GM10266 (cell line): ENCODE results near the gene AHCYL1.
"Not testable (repeated sequence)": the region's sequence is repeated elsewhere in the genome, so short reads cannot be mapped to it uniquely, and the experiment has no call there.

ENCODE experiments used
- DNase-seq: peaks from one replicate; pipeline ENCODE4 v3.0.0; 2012; ENCODE audit errors: extremely low spot score
- TF ChIP-seq, protein P1 (sequence below): IDR thresholded peaks from 2 replicates; pipeline ENCODE4 v1.5.1; 2012; ENCODE audit warnings: mild to moderate bottlenecking, low read depth; ENCODE audit not compliant: control insufficient read depth, insufficient read depth; ENCODE audit errors: missing control alignments

The AHCYL1 gene

DNA sequence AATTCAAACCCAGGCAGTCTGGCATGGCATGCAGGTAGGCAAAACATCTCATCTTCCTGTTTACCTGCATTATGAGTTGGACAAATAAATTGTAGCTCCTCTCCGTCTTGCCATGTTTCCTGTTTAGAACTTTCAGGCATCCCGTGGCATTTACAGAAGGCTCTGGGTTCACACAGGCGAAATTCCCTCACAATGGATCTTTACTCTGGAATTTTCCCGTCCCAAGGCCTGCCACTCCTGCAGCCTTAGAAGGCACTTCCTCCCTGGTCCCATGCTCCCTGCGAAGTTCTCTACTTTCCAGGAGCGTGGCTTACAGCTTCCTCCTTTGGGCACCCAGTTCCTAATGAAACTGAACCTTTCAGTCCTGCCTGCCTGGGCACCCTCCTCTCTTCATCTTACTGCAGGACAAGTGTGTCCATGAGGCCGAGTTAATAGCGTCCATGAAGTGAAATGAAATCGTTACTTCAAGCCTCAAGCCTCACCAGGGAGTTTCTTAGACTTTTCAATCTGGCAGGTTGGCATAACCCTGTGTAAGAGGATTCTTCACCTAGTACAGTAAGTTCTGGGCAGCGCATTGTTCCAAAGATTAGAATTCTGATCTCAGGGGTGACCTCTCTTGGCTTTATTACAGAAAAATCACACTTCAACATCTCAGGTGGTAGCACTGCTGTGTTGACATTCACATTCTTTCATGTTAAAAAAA, 36.8 kb upstream of the AHCYL1 start:
- TF ChIP-seq, protein P1, sequence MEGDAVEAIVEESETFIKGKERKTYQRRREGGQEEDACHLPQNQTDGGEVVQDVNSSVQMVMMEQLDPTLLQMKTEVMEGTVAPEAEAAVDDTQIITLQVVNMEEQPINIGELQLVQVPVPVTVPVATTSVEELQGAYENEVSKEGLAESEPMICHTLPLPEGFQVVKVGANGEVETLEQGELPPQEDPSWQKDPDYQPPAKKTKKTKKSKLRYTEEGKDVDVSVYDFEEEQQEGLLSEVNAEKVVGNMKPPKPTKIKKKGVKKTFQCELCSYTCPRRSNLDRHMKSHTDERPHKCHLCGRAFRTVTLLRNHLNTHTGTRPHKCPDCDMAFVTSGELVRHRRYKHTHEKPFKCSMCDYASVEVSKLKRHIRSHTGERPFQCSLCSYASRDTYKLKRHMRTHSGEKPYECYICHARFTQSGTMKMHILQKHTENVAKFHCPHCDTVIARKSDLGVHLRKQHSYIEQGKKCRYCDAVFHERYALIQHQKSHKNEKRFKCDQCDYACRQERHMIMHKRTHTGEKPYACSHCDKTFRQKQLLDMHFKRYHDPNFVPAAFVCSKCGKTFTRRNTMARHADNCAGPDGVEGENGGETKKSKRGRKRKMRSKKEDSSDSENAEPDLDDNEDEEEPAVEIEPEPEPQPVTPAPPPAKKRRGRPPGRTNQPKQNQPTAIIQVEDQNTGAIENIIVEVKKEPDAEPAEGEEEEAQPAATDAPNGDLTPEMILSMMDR: no peak
- no peak for DNase-seq

DNA sequence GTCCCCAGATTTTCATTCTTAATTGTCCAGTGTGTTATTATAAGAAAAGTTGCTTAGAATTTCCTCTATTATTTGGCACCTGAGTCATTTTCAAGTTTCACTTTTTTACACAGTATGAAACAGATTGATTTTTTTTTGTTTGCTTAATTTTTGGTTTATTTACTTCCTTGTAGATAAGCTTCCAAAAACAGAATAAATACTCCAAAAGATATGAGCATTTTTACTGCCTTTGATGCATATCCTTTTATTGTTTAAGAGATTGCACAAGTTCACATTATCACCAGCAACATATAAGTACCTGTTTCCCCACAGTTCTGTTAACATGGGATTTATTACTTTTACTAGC, 36.3 kb upstream of the AHCYL1 start:
- TF ChIP-seq, protein P1: no peak
- DNase-seq: no peak

DNA sequence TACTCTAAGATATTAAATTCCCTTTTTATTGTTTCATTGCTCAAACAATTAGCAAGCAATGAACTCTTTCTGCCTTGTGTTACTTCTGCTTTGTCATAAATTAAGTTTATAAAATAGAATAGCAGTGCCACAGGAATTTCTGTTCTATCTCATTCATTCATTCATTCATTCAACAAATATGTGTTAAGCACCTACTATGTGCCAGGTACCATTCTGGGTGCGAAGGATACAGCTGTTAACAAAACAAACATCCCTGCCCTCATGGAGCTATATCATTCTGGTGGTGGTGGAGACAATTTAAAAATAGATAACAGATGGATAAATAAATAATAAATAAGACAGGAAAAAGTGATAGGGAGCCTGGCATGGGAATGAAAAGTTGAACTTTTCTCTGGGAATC, 34.5 kb upstream of the AHCYL1 start:
- TF ChIP-seq, protein P1: no peak

DNA sequence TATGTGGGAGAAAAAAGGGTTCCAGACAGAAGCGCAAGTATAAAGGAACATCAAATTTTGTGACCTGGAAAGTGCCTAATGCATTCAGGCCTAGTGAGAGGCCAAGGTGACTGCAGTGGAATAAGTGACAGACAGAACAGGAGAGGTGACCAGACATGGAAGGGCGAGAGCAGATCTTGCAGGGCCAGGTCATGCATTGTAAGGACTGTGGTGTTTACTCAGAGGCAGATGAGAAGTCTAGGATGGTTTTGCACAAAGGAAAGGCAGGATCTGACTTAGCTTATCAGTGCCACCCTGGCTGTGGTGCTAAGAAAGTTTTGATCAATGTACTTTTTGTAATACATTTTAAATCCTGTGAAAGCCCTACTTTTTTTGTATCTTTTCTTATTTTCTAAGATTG, 34.1 kb upstream of the AHCYL1 start:
- no peak for DNase-seq
- TF ChIP-seq, protein P1: no peak

More for the DNA sequence above, 34.5 kb upstream of the AHCYL1 start:
- DNase-seq: no peak

DNA sequence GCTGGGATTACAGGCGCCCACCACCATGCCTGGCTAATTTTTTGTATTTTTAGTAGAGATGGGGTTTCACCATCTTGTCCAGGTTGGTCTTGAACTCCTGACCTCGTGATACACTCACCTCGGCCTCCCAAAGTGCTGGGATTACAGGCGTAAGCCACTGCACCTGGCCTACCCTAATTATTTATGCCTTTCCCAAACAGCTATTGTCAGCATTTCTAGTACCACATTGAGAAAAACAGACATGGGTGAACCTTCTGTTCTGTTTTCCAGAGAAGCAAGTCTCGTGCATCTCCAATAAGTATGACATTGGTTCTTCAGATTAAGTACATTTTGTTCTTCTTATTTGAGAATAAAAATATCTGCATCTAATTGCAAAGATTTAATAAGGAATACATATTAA, 33.1 kb upstream of the AHCYL1 start:
- not testable (repeated sequence) for DNase-seq

DNA sequence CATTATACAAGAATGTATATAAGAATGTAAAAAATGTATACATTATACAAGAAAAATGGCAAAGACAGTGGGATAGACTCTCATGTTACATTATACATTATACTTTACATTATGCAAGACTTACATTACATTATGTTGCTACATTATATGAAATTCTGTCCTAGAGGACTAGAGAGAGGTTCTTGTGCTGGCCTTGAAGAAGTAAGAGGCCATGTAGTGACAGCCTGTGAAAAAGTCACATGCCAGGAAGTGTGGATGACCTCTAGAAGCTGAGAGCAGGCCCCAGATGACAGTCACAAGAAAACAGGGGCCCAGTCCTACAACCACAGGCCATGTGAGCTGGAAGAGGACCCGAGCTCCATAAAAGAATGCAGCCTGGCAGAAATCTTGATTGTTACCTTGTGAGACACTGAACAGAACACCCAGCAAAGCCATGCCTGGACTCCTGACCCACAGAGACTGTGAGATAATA, 30.5 kb upstream of the AHCYL1 start:
- DNase-seq: no peak
- TF ChIP-seq, protein P1: no peak

DNA sequence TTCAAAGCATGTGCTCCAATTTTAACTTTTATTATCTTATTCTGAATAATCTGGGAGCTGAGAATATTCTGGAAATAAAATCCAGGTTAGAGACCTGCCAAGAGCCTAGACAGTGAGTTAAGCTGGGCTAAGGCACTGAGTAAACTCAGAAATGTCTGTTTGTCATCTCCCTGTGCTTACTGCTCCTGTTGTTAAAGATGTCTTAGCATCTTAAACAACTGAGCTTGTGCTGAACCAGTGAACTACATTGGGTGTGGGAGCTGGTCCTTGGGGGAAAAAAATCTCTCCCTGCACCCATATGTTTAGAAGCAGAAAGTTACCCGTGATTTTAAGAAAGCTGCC, 25.0 kb upstream of the AHCYL1 start:
- DNase-seq: no peak
- TF ChIP-seq, protein P1: no peak
